ENCODE data around the gene RYK. TPM values are rescaled to one million over a fixed set of nuclear protein-coding genes. Genes with fewer than 3 reads are reported as not detected.

Gene RYK
- polyA plus RNA-seq, 1 of the 3 experiments (the other 2 are of a cell fraction), result 25.9 TPM

- Histone ChIP-seq H3K4me2 (no peak overlapping the region), H3K4me1 (ENCODE audit: control insufficient read depth in 1 of 2, insufficient read depth in 2 of 2, low read depth in 1 of 2, low read length in 1 of 2) (peaks cover 0 to under 1% of the 10 kb centered on the region in 2 experiments; a peak in 1 of 4 replicates), H3K79me2 (ENCODE audit: insufficient read depth) (peaks cover 3% of the 10 kb centered on the region), H3K9ac (no peak overlapping the region), H3K27ac (ENCODE audit: low read depth in 2 of 2, low read length in 1 of 2) (no peak overlapping the region), H3K36me3 (replicated peaks in 1 of 2; ENCODE audit: control insufficient read depth in 1 of 2, insufficient read depth in 2 of 2, low read length in 1 of 2) (peaks cover 35 to 50% of the 10 kb centered on the region in 2 experiments), H3K4me3 (ENCODE audit: low read depth in 2 of 2, low read length in 1 of 2) (no peak overlapping the region), H3K9me3 (no peaks in the 10 kb centered on the region), H3F3A (replicated peaks; ENCODE audit: insufficient read depth) (peaks cover 3% of the 10 kb centered on the region), H4K20me1 (ENCODE audit: insufficient read depth) (no peaks in the 10 kb centered on the region), H3K9me2 (no peaks in the 10 kb centered on the region), H2AFZ (ENCODE audit: low read depth) (no peak overlapping the region), H3K27me3 (ENCODE audit: insufficient read depth) (no peaks in the 10 kb centered on the region)
- WGBS (ENCODE audit: low lambda C conversion rate), result 97% methylated on average over 6 of the region's 6 CpGs
- CTCF ChIA-PET, result interaction anchor here (1.2 kb wide), 1 partner anchor 18 kb away, joined by 3 read pairs; no protein-coding TSS in a partner anchor
- DNase-seq, result no peak
- TF ChIP-seq FOXJ3 (CRISPR knock-in tag; IDR thresholded peaks at IDR 0.05), result no peak
- TF ChIP-seq IRF3 (IDR thresholded peaks at IDR 0.05; ENCODE audit: low read depth, low read length), result no peak
- TF ChIP-seq MEF2A (IDR thresholded peaks at IDR 0.05; ENCODE audit: borderline replicate concordance, low read depth), result no peak
- POLR2A ChIA-PET, result no interaction called here
Measured at GRCh38 chr3:134163096-134163495, 87.6 kb downstream of the RYK start.

DNA sequence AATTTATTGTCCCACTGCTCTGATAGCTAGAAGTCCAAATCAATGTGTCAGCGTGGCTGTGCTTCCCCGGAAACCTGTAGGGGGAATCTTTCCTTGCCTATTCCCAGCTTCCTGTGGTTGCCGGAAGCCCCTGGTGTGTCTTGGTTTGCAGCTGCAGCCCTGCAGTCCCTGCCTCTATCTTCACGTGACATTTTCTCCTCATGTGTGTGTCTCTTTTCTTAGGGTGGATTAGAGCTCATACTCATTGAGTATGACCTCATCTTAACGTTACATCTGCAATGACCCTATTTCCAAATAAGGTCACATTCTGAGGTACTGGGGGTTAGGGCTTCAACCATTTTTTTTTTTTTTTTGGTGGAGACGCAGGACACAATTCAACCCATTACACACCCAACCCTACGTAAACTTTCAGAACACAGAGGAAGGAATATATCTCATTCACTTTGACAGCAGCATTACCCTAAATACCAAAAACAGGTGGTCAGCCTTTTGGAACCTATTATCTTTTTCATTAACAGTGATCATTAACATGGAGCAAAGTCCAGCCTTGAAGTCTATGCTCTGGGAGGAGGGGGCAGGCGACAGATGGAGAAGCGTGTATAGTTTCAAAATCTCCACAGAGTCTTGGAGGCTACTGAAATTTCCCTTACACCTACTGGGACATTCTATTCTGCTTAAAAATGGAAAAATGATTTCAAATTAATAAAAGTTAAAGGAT lies 88.6 kb downstream of the RYK start:
- H3K4me2 ChIP-seq, result no peak overlapping the region
- H2AFZ ChIP-seq (ENCODE audit: low read depth), result no peak overlapping the region
- no peaks in the 10 kb centered on the region for H3K9me2 ChIP-seq
- no peak for TF ChIP-seq FOSL2 (IDR thresholded peaks at IDR 0.05; ENCODE audit: borderline replicate concordance, low read depth)
- TF ChIP-seq REST (IDR thresholded peaks at IDR 0.05; ENCODE audit: low read depth, low read length), result no peak
- TF ChIP-seq CHD2 (IDR thresholded peaks at IDR 0.05; ENCODE audit: low read length, partially characterized antibody), result no peak
- TF ChIP-seq RXRA (IDR thresholded peaks at IDR 0.05; ENCODE audit: borderline replicate concordance, low read depth), result no peak
- TF ChIP-seq RAD21 (IDR thresholded peaks at IDR 0.05; ENCODE audit: low read length), result no peak
- TF ChIP-seq, protein P1, sequence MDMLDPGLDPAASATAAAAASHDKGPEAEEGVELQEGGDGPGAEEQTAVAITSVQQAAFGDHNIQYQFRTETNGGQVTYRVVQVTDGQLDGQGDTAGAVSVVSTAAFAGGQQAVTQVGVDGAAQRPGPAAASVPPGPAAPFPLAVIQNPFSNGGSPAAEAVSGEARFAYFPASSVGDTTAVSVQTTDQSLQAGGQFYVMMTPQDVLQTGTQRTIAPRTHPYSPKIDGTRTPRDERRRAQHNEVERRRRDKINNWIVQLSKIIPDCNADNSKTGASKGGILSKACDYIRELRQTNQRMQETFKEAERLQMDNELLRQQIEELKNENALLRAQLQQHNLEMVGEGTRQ (IDR thresholded peaks at IDR 0.05; ENCODE audit: borderline replicate concordance, low read depth, low read length), result no peak
- no peak for TF ChIP-seq NFIC (IDR thresholded peaks at IDR 0.05; ENCODE audit: borderline replicate concordance)
- TF ChIP-seq MEF2A (IDR thresholded peaks at IDR 0.05; ENCODE audit: borderline replicate concordance, low read depth), result no peak
- TF ChIP-seq MXI1 (IDR thresholded peaks at IDR 0.05; ENCODE audit: low read depth, low read length), result no peak
- no peak for TF ChIP-seq EP300 (IDR thresholded peaks at IDR 0.05; ENCODE audit: borderline replicate concordance in 1 of 2, low read depth in 1 of 2, low read length in 1 of 2)
- TF ChIP-seq POLR2AphosphoS5 (IDR thresholded peaks at IDR 0.05; ENCODE audit: low read depth, low read length), result no peak
- TF ChIP-seq ELF1 (IDR thresholded peaks at IDR 0.05), result no peak
- TF ChIP-seq JUND (IDR thresholded peaks at IDR 0.05), result no peak
- no peak for TF ChIP-seq RCOR1 (IDR thresholded peaks at IDR 0.05; ENCODE audit: low read length)
- TF ChIP-seq FOXJ3 (CRISPR knock-in tag; IDR thresholded peaks at IDR 0.05), result no peak
- TF ChIP-seq GABPA (IDR thresholded peaks at IDR 0.05; ENCODE audit: low read depth), result no peak
- TF ChIP-seq TAF1 (IDR thresholded peaks at IDR 0.05; ENCODE audit: borderline replicate concordance, low read depth, low read length), result no peak
- TF ChIP-seq GATA2 (CRISPR knock-in tag; IDR thresholded peaks at IDR 0.05), result no peak
- TF ChIP-seq MAX (IDR thresholded peaks at IDR 0.05; ENCODE audit: low read depth), result no peak
- peaks cover 44 to 60% of the 10 kb centered on the region in 2 experiments for H3K36me3 ChIP-seq (replicated peaks in 1 of 2; ENCODE audit: control insufficient read depth in 1 of 2, insufficient read depth in 2 of 2, low read length in 1 of 2)
- H4K20me1 ChIP-seq (ENCODE audit: insufficient read depth), result no peaks in the 10 kb centered on the region
- ChIA-PET CTCF (no interaction called here), POLR2A (no interaction called here)
- DNase-seq, result no peak
- H3K4me3 ChIP-seq (ENCODE audit: low read depth in 2 of 2, low read length in 1 of 2), result no peak overlapping the region
- no peaks in the 10 kb centered on the region for H3K9me3 ChIP-seq
- 95% methylated on average over 9 of the region's 9 CpGs for WGBS (ENCODE audit: low lambda C conversion rate)
- H3K27ac ChIP-seq (ENCODE audit: low read depth in 2 of 2, low read length in 1 of 2), result no peak overlapping the region
- H3K79me2 ChIP-seq (ENCODE audit: insufficient read depth), result peaks cover 3% of the 10 kb centered on the region
- peaks cover 3% of the 10 kb centered on the region for H3F3A ChIP-seq (replicated peaks; ENCODE audit: insufficient read depth)
- no peak overlapping the region for H3K9ac ChIP-seq
- H3K27me3 ChIP-seq (ENCODE audit: insufficient read depth), result no peaks in the 10 kb centered on the region
- peaks cover 0 to 3% of the 10 kb centered on the region in 2 experiments; a peak in 1 of 4 replicates for H3K4me1 ChIP-seq (ENCODE audit: control insufficient read depth in 1 of 2, insufficient read depth in 2 of 2, low read depth in 1 of 2, low read length in 1 of 2)
